Mesendoderm (in vitro differentiated cells): ENCODE measurements around the gene SPECC1L.

Experiments used
- DNase-seq: peaks from one replicate; pipeline ENCODE4 v3.0.0; 2013
- H2AK5ac ChIP-seq: 2 replicates; pipeline ENCODE4 v1.6.1; 2013; ENCODE audit warnings: low read length, inconsistent platforms
- H2BK120ac ChIP-seq: 2 replicates; pipeline ENCODE4 v1.6.1; 2013; ENCODE audit warnings: low read depth, mild to moderate bottlenecking, low read length, moderate library complexity, mixed read lengths
- H2BK15ac ChIP-seq: replicated peaks from 2 replicates; pipeline ENCODE4 v1.6.1; 2013; ENCODE audit warnings: low read depth, mild to moderate bottlenecking, moderate library complexity
- H2BK5ac ChIP-seq: 2 replicates; pipeline ENCODE4 v1.6.1; 2013; ENCODE audit warnings: low read length, inconsistent platforms
- H3K18ac ChIP-seq: 2 replicates; pipeline ENCODE4 v1.6.1; 2013; ENCODE audit warnings: mild to moderate bottlenecking, low read length, mixed read lengths
- H3K23ac ChIP-seq: one replicate; pipeline ENCODE4 v1.6.1; 2013; ENCODE audit warnings: low read length
- H3K27ac ChIP-seq: 2 replicates; pipeline ENCODE4 v1.5.1; 2013; ENCODE audit warnings: low read depth, mild to moderate bottlenecking, inconsistent platforms, low read length, moderate library complexity
- H3K27me3 ChIP-seq: 2 replicates; pipeline ENCODE4 v1.6.1; 2013; ENCODE audit warnings: low read length, control low read depth, mild to moderate bottlenecking, inconsistent platforms; ENCODE audit not compliant: insufficient read depth, poor library complexity
- H3K36me3 ChIP-seq: 2 replicates; pipeline ENCODE4 v1.6.1; 2013; ENCODE audit warnings: low read length, inconsistent platforms; ENCODE audit not compliant: control insufficient read depth, insufficient read depth
- H3K4ac ChIP-seq: one replicate; pipeline ENCODE4 v1.6.1; 2013; ENCODE audit warnings: low read depth, mild to moderate bottlenecking, low read length, moderate library complexity
- H3K4me1 ChIP-seq: 2 replicates; pipeline ENCODE4 v1.6.1; 2013; ENCODE audit warnings: low read depth, low read length, inconsistent platforms; ENCODE audit not compliant: control insufficient read depth
- H3K4me2 ChIP-seq: 2 replicates; pipeline ENCODE4 v1.6.1; 2013; ENCODE audit warnings: low read length
- H3K4me3 ChIP-seq: 2 replicates; pipeline ENCODE4 v1.5.1; 2013; ENCODE audit warnings: mild to moderate bottlenecking, low read length
- H3K56ac ChIP-seq: one replicate; pipeline ENCODE4 v1.6.1; 2013; ENCODE audit warnings: low read length
- H3K79me1 ChIP-seq: 2 replicates; pipeline ENCODE4 v1.6.1; 2013; ENCODE audit warnings: low read length, inconsistent platforms
- H3K79me2 ChIP-seq: 2 replicates; pipeline ENCODE4 v1.6.1; 2013; ENCODE audit warnings: mild to moderate bottlenecking, low read length; ENCODE audit not compliant: control insufficient read depth, insufficient read depth
- H3K9ac ChIP-seq: 2 replicates; pipeline ENCODE4 v1.6.1; 2013; ENCODE audit warnings: low read length, inconsistent platforms
- H4K5ac ChIP-seq: one replicate; pipeline ENCODE4 v1.6.1; 2013; ENCODE audit warnings: low read length
- H4K8ac ChIP-seq: one replicate; pipeline ENCODE4 v1.6.1; 2013; ENCODE audit warnings: low read depth, mild to moderate bottlenecking, control low read depth, low read length, moderate library complexity
- WGBS: extraction: QIAGEN DNeasy Blood & Tissue Kit; methylation state at CpG from one replicate; pipeline ENCODE4 v1.1.7; 2013; ENCODE audit warnings: low lambda C conversion rate, missing lambda C conversion rate; ENCODE audit not compliant: insufficient coverage; ENCODE audit errors: extremely low coverage; 5-methylcytosine and 5-hydroxymethylcytosine counted together

Gene SPECC1L

GRCh38 chr22:24445481-24446259 is 175.0 kb downstream of the SPECC1L start:
- Histone ChIP-seq H3K27me3 (no peaks in the 10 kb centered on the region), H3K4me2 (no peak overlapping the region), H3K4me1 (peaks cover 19% of the 10 kb centered on the region), H3K27ac (no peak overlapping the region), H3K79me1 (no peaks in the 10 kb centered on the region), H3K9ac (no peak overlapping the region), H2BK5ac (no peak overlapping the region), H3K4ac (no peak overlapping the region), H4K5ac (no peak overlapping the region), H2BK15ac (no peak overlapping the region), H3K23ac (no peak overlapping the region), H3K18ac (no peak overlapping the region), H4K8ac (no peak overlapping the region), H3K36me3 (no peaks in the 10 kb centered on the region), H3K4me3 (no peak overlapping the region), H3K56ac (no peak overlapping the region), H2AK5ac (no peak overlapping the region), H2BK120ac (no peak overlapping the region), H3K79me2 (no peaks in the 10 kb centered on the region)
- DNase-seq: peak; percentile 54
- WGBS: no CpG with 5 or more reads among the region's 11 CpGs

- Histone ChIP-seq H2AK5ac (no peak overlapping the region), H3K36me3 (no peaks in the 10 kb centered on the region), H3K56ac (no peak overlapping the region), H3K4me1 (peaks cover 22% of the 10 kb centered on the region), H3K79me1 (no peaks in the 10 kb centered on the region), H3K4me2 (no peak overlapping the region), H3K23ac (no peak overlapping the region), H3K4me3 (no peak overlapping the region), H3K79me2 (no peaks in the 10 kb centered on the region), H3K18ac (no peak overlapping the region), H2BK15ac (no peak overlapping the region), H2BK120ac (no peak overlapping the region), H4K8ac (no peak overlapping the region), H3K4ac (no peak overlapping the region), H3K27me3 (no peaks in the 10 kb centered on the region), H3K27ac (no peak overlapping the region), H4K5ac (no peak overlapping the region), H3K9ac (no peak overlapping the region), H2BK5ac (no peak overlapping the region)
- no peak for DNase-seq
- no CpG with 5 or more reads among the region's 3 CpGs for WGBS
These were observed 175.6 kb downstream of the SPECC1L start for GRCh38 chr22:24446260-24446611.

- Histone ChIP-seq H3K4me2 (no peak overlapping the region), H3K27me3 (no peaks in the 10 kb centered on the region), H4K8ac (no peak overlapping the region), H2BK120ac (peak overlapping the region; percentile 22), H3K4me3 (no peak overlapping the region), H2BK15ac (no peak overlapping the region), H3K79me1 (no peaks in the 10 kb centered on the region), H3K56ac (peak overlapping the region; percentile 54), H2AK5ac (no peak overlapping the region), H3K27ac (peak overlapping the region; percentile 35), H3K4me1 (peaks cover 18% of the 10 kb centered on the region), H3K36me3 (no peaks in the 10 kb centered on the region), H3K18ac (no peak overlapping the region), H3K4ac (no peak overlapping the region), H3K79me2 (no peaks in the 10 kb centered on the region), H3K9ac (no peak overlapping the region), H3K23ac (no peak overlapping the region), H4K5ac (no peak overlapping the region), H2BK5ac (peak overlapping the region; percentile 64)
- peak; percentile 88 for DNase-seq
- WGBS: no CpG with 5 or more reads among the region's 1 CpG
These were observed 180.0 kb downstream of the SPECC1L start for GRCh38 chr22:24450610-24451009.

- no peak overlapping the region for H3K27ac ChIP-seq
- H3K79me1 ChIP-seq: no peaks in the 10 kb centered on the region
- no peak overlapping the region for H2AK5ac ChIP-seq
- no peak overlapping the region for H3K9ac ChIP-seq
- H3K27me3 ChIP-seq: no peaks in the 10 kb centered on the region
- no peak overlapping the region for H3K18ac ChIP-seq
- H2BK120ac ChIP-seq: peak overlapping the region; percentile 22
- H3K4me1 ChIP-seq: peaks cover 15% of the 10 kb centered on the region
- H3K36me3 ChIP-seq: no peaks in the 10 kb centered on the region
- no peak for DNase-seq
- no peaks in the 10 kb centered on the region for H3K79me2 ChIP-seq
- no peak overlapping the region for H4K8ac ChIP-seq
- no peak overlapping the region for H3K56ac ChIP-seq
- H2BK15ac ChIP-seq: no peak overlapping the region
- no peak overlapping the region for H2BK5ac ChIP-seq
- H3K4me2 ChIP-seq: no peak overlapping the region
- no peak overlapping the region for H3K4ac ChIP-seq
- no peak overlapping the region for H4K5ac ChIP-seq
- H3K4me3 ChIP-seq: no peak overlapping the region
- H3K23ac ChIP-seq: no peak overlapping the region
These were observed 180.5 kb downstream of the SPECC1L start for GRCh38 chr22:24451162-24451561.

GRCh38 chr22:24453853-24454252 is 183.2 kb downstream of the SPECC1L start:
- H3K9ac ChIP-seq: no peak overlapping the region
- no peak overlapping the region for H2BK15ac ChIP-seq
- no peak overlapping the region for H4K8ac ChIP-seq
- H3K79me2 ChIP-seq: no peaks in the 10 kb centered on the region
- no peak overlapping the region for H3K4me3 ChIP-seq
- DNase-seq: no peak
- H3K4me1 ChIP-seq: peaks cover 15% of the 10 kb centered on the region
- H3K18ac ChIP-seq: no peak overlapping the region
- H3K27me3 ChIP-seq: no peaks in the 10 kb centered on the region
- H2AK5ac ChIP-seq: no peak overlapping the region
- no peak overlapping the region for H3K27ac ChIP-seq
- no peak overlapping the region for H3K56ac ChIP-seq
- no peak overlapping the region for H2BK5ac ChIP-seq
- H3K4me2 ChIP-seq: no peak overlapping the region
- no peak overlapping the region for H2BK120ac ChIP-seq
- WGBS: no CpG with 5 or more reads among the region's 1 CpG
- H3K23ac ChIP-seq: no peak overlapping the region
- H3K4ac ChIP-seq: no peak overlapping the region
- H4K5ac ChIP-seq: no peak overlapping the region
- H3K79me1 ChIP-seq: no peaks in the 10 kb centered on the region
- H3K36me3 ChIP-seq: no peaks in the 10 kb centered on the region

GRCh38 chr22:24455039-24455438 is 184.4 kb downstream of the SPECC1L start:
- no peak overlapping the region for H3K27ac ChIP-seq
- H2BK120ac ChIP-seq: no peak overlapping the region
- no peaks in the 10 kb centered on the region for H3K27me3 ChIP-seq
- no peak overlapping the region for H3K9ac ChIP-seq
- no peak overlapping the region for H2BK15ac ChIP-seq
- no peaks in the 10 kb centered on the region for H3K36me3 ChIP-seq
- no peak overlapping the region for H3K18ac ChIP-seq
- H3K56ac ChIP-seq: peak overlapping the region; percentile 37
- WGBS: no CpG with 5 or more reads among the region's 4 CpGs
- H3K4me3 ChIP-seq: no peak overlapping the region
- no peak overlapping the region for H3K23ac ChIP-seq
- no peak overlapping the region for H3K4ac ChIP-seq
- H3K4me2 ChIP-seq: no peak overlapping the region
- no peak overlapping the region for H4K5ac ChIP-seq
- no peaks in the 10 kb centered on the region for H3K79me2 ChIP-seq
- no peak overlapping the region for H2BK5ac ChIP-seq
- H3K4me1 ChIP-seq: peaks cover 11% of the 10 kb centered on the region
- H2AK5ac ChIP-seq: no peak overlapping the region
- H3K79me1 ChIP-seq: no peaks in the 10 kb centered on the region
- no peak for DNase-seq
- no peak overlapping the region for H4K8ac ChIP-seq
